Embryonic facial prominence (tissue), 1 donor: ENCODE measurements around the gene LITAFD.
"Not testable (repeated sequence)": the region's sequence is repeated elsewhere in the genome, so short reads cannot be mapped to it uniquely, and the experiment has no call there.

Source experiments
- DNase-seq: peaks from one replicate; pipeline ENCODE4 v3.0.0-alpha.2; 2016; ENCODE audit errors: extremely low spot score

Gene LITAFD

GRCh38 chr16:8882041-8882617 is at the start of gene LITAFD:
LITAFD (plus strand) TSS chr16:8882351; CDS start chr16:8884356, 2,005 bp downstream.
- DNase-seq, result no peak

- DNase-seq, result no peak
Measured at GRCh38 chr16:8832717-8833105, 49.4 kb upstream of the LITAFD start.

GRCh38 chr16:8836797-8837196 is 45.4 kb upstream of the LITAFD start:
- not testable (repeated sequence) for DNase-seq

GRCh38 chr16:8837594-8837993 is 44.6 kb upstream of the LITAFD start:
- not testable (repeated sequence) for DNase-seq

GRCh38 chr16:8842016-8842415 is 40.1 kb upstream of the LITAFD start:
- not testable (repeated sequence) for DNase-seq

GRCh38 chr16:8843296-8843695 is 38.9 kb upstream of the LITAFD start:
- not testable (repeated sequence) for DNase-seq

GRCh38 chr16:8845699-8846298 is 36.4 kb upstream of the LITAFD start:
- no peak for DNase-seq

GRCh38 chr16:8846401-8846932 is 35.7 kb upstream of the LITAFD start:
- no peak for DNase-seq

- no peak for DNase-seq
Measured at GRCh38 chr16:8847145-8847544, 35.0 kb upstream of the LITAFD start.

GRCh38 chr16:8847623-8848022 is 34.5 kb upstream of the LITAFD start:
- no peak for DNase-seq

- DNase-seq, result no peak
Measured at GRCh38 chr16:8848231-8848938, 33.8 kb upstream of the LITAFD start.

GRCh38 chr16:8848939-8849391 is 33.2 kb upstream of the LITAFD start:
- DNase-seq, result no peak

GRCh38 chr16:8849411-8850011 is 32.6 kb upstream of the LITAFD start:
- DNase-seq, result no peak

GRCh38 chr16:8850279-8850885 is 31.8 kb upstream of the LITAFD start:
- no peak for DNase-seq

- DNase-seq, result no peak
Measured at GRCh38 chr16:8851761-8852403, 30.3 kb upstream of the LITAFD start.

GRCh38 chr16:8852534-8852933 is 29.6 kb upstream of the LITAFD start:
- DNase-seq, result no peak

GRCh38 chr16:8853150-8853549 is 29.0 kb upstream of the LITAFD start:
- no peak for DNase-seq

- no peak for DNase-seq
Measured at GRCh38 chr16:8853611-8854010, 28.5 kb upstream of the LITAFD start.

GRCh38 chr16:8854298-8854948 is 27.7 kb upstream of the LITAFD start:
- DNase-seq, result no peak

GRCh38 chr16:8855051-8855786 is 26.9 kb upstream of the LITAFD start:
- no peak for DNase-seq
